Fibroblast of skin of right biceps (primary cell): Measurements from ENCODE around the gene CCNI2.
"Not testable (repeated sequence)": the region's sequence is repeated elsewhere in the genome, so short reads cannot be mapped to it uniquely, and the experiment has no call there.

ENCODE experiments used
- DNase-seq: peaks from one replicate; pipeline ENCODE4 v3.0.0-alpha.2; 2013

CCNI2 gene

GRCh38 chr5:132785365-132785764, 38.1 kb downstream of the CCNI2 start:
- peak; percentile 38 for DNase-seq

DNA sequence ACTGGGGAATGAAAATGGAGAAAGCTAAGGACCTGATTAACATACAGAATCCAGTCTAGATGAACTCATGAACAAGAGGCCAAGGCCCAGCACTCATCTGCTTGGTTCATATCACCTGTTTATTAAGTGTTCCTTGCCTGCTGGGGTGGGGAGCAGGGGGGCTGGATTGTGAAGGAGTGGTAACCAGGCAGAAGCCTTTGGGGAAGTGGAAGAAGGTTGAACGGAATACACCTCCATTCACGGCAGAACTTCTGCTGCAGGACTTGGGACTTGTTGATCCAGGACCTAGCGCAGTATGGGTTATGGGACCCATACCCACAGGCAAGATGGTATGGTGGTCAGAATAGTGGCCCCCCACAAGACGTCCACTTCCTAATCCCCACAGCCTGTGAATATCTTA, 38.6 kb downstream of the CCNI2 start:
- no peak for DNase-seq

- DNase-seq: peak; percentile 65
These were observed 39.9 kb downstream of the CCNI2 start for GRCh38 chr5:132787076-132787475.

- DNase-seq: no peak
These were observed 41.3 kb downstream of the CCNI2 start for GRCh38 chr5:132788508-132788907.

GRCh38 chr5:132788990-132789886, 42.0 kb downstream of the CCNI2 start:
- DNase-seq: no peak

- no peak for DNase-seq
These were observed 43.1 kb downstream of the CCNI2 start for GRCh38 chr5:132790201-132790865.

DNA sequence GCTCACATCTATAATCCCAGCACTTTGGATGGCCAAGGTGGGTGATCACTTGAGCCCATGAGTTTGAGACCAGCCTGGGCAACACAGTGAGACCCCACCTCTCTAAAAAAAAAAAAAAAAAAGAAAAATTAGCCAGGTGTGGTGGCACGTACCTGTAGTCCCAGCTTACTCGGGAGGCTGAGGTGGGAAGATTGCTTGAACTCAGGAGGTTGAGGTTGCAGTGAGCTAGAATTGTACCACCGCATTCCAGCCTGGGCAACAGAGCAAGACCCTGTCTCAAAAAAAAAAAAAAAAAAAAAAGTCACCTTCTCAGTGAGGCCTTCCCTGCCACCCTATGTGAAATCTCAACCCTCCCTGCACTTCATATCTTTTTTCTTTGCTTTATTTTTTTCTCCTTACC, 43.8 kb downstream of the CCNI2 start:
- no peak for DNase-seq

GRCh38 chr5:132797651-132798050, 50.4 kb downstream of the CCNI2 start:
- no peak for DNase-seq

DNA sequence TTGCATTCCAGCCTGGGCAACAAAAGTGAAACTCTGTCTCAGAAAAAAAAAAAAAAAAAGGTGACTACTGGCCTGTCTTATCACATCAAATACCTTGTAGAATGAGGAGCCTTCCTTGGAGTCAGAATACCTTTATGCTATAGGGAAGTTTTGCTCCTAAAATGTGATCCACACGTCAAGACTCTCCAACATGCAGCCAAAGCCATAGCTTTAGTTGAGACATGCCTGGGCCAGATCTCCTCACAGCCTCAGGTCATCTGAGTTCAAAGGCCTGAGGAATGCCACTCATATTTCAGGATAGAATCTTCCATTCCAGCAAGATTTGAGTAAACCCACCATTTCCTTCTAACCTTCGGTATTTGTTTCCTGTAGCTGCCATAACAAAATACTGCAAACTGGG, 52.2 kb downstream of the CCNI2 start:
- DNase-seq: no peak

GRCh38 chr5:132800545-132800944, 53.3 kb downstream of the CCNI2 start:
- DNase-seq: no peak

DNA sequence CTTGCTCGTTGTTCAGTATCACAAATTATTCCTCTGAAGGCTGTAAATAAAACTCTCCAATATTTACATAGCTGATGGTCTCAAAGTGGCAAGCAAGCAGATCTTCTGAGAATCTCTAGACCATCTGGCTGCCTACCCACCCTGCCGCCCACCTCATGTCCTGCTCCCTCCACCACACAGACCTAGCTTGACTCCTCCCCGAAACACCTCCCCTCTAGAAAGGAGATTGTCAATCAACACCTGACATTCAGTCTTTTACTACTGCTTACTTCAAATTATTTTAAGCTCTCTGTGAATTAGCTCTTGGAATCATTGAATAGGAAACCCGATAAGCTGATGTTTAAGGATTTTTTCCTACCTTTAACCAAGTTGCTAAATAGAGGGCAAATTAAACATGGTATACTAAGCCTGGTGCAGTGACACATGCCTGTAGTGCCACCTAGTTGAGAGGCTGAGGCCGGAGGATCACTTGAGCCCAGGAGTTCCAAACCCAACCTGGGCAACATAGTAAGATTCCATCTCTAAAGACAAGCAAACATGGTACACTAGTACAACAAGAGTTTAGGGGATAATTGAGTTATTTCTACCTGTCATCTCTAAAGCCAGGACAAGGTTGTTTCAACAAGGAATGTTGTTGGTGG, 54.9 kb downstream of the CCNI2 start:
- DNase-seq: no peak

DNA sequence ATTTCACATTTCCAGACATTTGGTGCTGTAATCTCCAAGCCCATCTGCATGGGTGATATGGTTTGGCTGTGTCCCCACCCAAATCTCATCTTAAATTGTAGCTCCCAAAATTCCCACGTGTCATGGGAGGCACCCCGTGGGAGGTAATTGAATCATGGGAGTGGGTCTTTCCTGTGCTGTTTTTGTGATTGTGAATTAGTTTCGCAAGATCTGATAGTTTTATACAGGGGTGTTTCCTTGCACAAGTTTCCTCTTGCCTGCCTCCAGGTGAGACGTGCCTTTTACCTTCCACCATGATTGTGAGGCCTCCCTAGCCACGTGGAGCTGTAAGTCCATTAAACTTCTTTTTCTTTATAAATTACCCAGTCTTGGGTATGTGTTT, 55.5 kb downstream of the CCNI2 start:
- not testable (repeated sequence) for DNase-seq
